ENCODE measurements around the gene CFAP100. TPM values are rescaled to one million over a fixed set of nuclear protein-coding genes. Genes with fewer than 3 reads are reported as not detected.
A peak's percentile ranks its signal among the peaks of the same experiment; 100 is the strongest.

The CFAP100 gene
- total and polyA plus RNA-seq, 12 donors: 0.17 TPM; not detected in 11

- TF ChIP-seq, protein P1, sequence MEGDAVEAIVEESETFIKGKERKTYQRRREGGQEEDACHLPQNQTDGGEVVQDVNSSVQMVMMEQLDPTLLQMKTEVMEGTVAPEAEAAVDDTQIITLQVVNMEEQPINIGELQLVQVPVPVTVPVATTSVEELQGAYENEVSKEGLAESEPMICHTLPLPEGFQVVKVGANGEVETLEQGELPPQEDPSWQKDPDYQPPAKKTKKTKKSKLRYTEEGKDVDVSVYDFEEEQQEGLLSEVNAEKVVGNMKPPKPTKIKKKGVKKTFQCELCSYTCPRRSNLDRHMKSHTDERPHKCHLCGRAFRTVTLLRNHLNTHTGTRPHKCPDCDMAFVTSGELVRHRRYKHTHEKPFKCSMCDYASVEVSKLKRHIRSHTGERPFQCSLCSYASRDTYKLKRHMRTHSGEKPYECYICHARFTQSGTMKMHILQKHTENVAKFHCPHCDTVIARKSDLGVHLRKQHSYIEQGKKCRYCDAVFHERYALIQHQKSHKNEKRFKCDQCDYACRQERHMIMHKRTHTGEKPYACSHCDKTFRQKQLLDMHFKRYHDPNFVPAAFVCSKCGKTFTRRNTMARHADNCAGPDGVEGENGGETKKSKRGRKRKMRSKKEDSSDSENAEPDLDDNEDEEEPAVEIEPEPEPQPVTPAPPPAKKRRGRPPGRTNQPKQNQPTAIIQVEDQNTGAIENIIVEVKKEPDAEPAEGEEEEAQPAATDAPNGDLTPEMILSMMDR (IDR thresholded peaks at IDR 0.05): no peak
- TF ChIP-seq POLR2A (IDR thresholded peaks at IDR 0.05): no peak
- Histone ChIP-seq H3K4me1 (replicated peaks in 1 of 2) (peaks cover 10 to 14% of the 10 kb centered on the region in 2 donors), H3K36me3 (replicated peaks in 1 of 2) (peaks cover 0 to 18% of the 10 kb centered on the region in 2 donors), H3K27ac (no peak overlapping the region), H3K4me3 (no peak overlapping the region), H3K27me3 (no peaks in the 10 kb centered on the region), H3K9me3 (replicated peaks in 1 of 3) (no peaks in the 10 kb centered on the region)
- DNase-seq: peak in 1 of 7 donors; percentile 42
- WGBS, 4 donors: 93 to 98% (median 96%) methylated on average over 14 to 17 of the region's 17 CpGs
- intact Hi-C loops (cut with DNase I): no loop called here
Measured at GRCh38 chr3:126448136-126448892, 53.6 kb downstream of the CFAP100 start.

GRCh38 chr3:126448893-126449180 lies 54.1 kb downstream of the CFAP100 start:
- TF ChIP-seq, protein P1 (IDR thresholded peaks at IDR 0.05): no peak
- no peak for TF ChIP-seq POLR2A (IDR thresholded peaks at IDR 0.05)
- Histone ChIP-seq H3K9me3 (replicated peaks in 1 of 3) (no peaks in the 10 kb centered on the region), H3K27ac (no peak overlapping the region), H3K27me3 (no peaks in the 10 kb centered on the region), H3K4me3 (no peak overlapping the region), H3K4me1 (replicated peaks in 1 of 2) (peaks cover 10 to 14% of the 10 kb centered on the region in 2 donors), H3K36me3 (replicated peaks in 1 of 2) (peaks cover 0 to 18% of the 10 kb centered on the region in 2 donors)
- intact Hi-C loops (cut with DNase I): no loop called here
- WGBS, 4 donors: 87 to 96% (median 91%) methylated on average over 8 of the region's 8 CpGs
- peak in 1 of 7 donors; percentile 40 for DNase-seq

GRCh38 chr3:126449621-126450051 lies 54.9 kb downstream of the CFAP100 start:
- Histone ChIP-seq H3K27ac (no peak overlapping the region), H3K27me3 (no peaks in the 10 kb centered on the region), H3K4me3 (no peak overlapping the region), H3K4me1 (replicated peaks in 1 of 2) (peaks cover 10 to 14% of the 10 kb centered on the region in 2 donors), H3K36me3 (replicated peaks in 1 of 2) (peaks cover 0 to 18% of the 10 kb centered on the region in 2 donors), H3K9me3 (replicated peaks in 1 of 3) (no peaks in the 10 kb centered on the region)
- DNase-seq: peak in 3 of 7 donors; percentile 15 to 48 (median 22)
- TF ChIP-seq, protein P1 (IDR thresholded peaks at IDR 0.05): no peak
- TF ChIP-seq POLR2A (IDR thresholded peaks at IDR 0.05): no peak
- 73 to 81% (median 75%) methylated on average over 8 to 11 of the region's 11 CpGs for WGBS, 4 donors
- intact Hi-C loops (cut with DNase I): no loop called here

DNA sequence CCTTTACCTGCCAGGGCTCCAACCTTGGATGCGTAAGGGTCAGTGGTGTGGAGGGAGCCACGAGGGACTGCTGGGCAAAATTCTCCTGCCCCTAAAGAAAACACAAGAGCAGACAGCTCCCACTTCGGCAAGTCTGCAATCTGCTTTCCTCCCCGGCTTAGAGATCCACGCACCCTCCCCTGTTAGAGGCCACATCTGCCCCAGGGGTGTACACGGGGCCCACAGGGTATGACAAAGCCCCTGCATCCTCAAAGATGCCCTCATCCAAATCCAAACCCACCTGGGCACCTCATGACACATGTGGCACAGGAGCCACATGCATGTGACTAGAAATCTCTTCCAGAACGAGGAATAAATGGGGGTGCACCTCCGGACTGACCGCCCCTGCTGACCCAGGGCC lies 55.5 kb downstream of the CFAP100 start:
- Histone ChIP-seq H3K36me3 (replicated peaks in 1 of 2) (peaks cover 0 to 18% of the 10 kb centered on the region in 2 donors), H3K27ac (no peak overlapping the region)
- 68 to 85% (median 80%) methylated on average over 8 to 9 of the region's 9 CpGs for WGBS, 4 donors

More for the DNA sequence above, 55.5 kb downstream of the CFAP100 start:
- no peak overlapping the region for H3K4me3 ChIP-seq
- peak in 1 of 7 donors; percentile 37 for DNase-seq
- H3K4me1 ChIP-seq (replicated peaks in 1 of 2): peaks cover 10 to 14% of the 10 kb centered on the region in 2 donors
- TF ChIP-seq, protein P1 (IDR thresholded peaks at IDR 0.05): no peak
- no peak for TF ChIP-seq POLR2A (IDR thresholded peaks at IDR 0.05)
- no peaks in the 10 kb centered on the region for H3K27me3 ChIP-seq
- intact Hi-C loops (cut with DNase I): no loop called here
- no peaks in the 10 kb centered on the region for H3K9me3 ChIP-seq (replicated peaks in 1 of 3)

All from adrenal gland (tissue), 12 donors.